Endodermal cell (in vitro differentiated cells): ENCODE data around the gene LMF2. TPM values are rescaled to one million over a fixed set of nuclear protein-coding genes. Genes with fewer than 3 reads are reported as not detected.
"Not testable (repeated sequence)": the region's sequence is repeated elsewhere in the genome, so short reads cannot be mapped to it uniquely, and the experiment has no call there.

ENCODE experiments used
- DNase-seq: peaks from one replicate; pipeline ENCODE4 v3.0.0-alpha.2; 2017
- H3K27ac ChIP-seq: 2 replicates; pipeline ENCODE4 v1.5.1; 2013; ENCODE audit warnings: mild to moderate bottlenecking, low read depth, low read length, moderate library complexity
- H3K27me3 ChIP-seq: 2 replicates; pipeline ENCODE4 v1.6.1; 2013; ENCODE audit warnings: mild to moderate bottlenecking, low read length, moderate library complexity; ENCODE audit not compliant: insufficient read depth, control insufficient read depth, poor library complexity, severe bottlenecking
- H3K36me3 ChIP-seq: 2 replicates; pipeline ENCODE4 v1.7.0; 2013; ENCODE audit warnings: mild to moderate bottlenecking, low read length, moderate library complexity; ENCODE audit not compliant: control insufficient read depth, insufficient read depth
- H3K4me1 ChIP-seq: one replicate; pipeline ENCODE4 v1.7.0; 2013; ENCODE audit warnings: low read length; ENCODE audit not compliant: control insufficient read depth, insufficient read depth
- H3K4me3 ChIP-seq: 2 replicates; pipeline ENCODE4 v1.5.1; 2013; ENCODE audit warnings: mild to moderate bottlenecking, low read length, moderate library complexity
- H3K9ac ChIP-seq: 2 replicates; pipeline ENCODE4 v1.6.1; 2013; ENCODE audit warnings: mild to moderate bottlenecking, low read length, moderate library complexity; ENCODE audit not compliant: poor library complexity, severe bottlenecking; ENCODE audit errors: extremely low read depth
- H3K9me3 ChIP-seq: 2 replicates; pipeline ENCODE4 v1.6.1; 2013; ENCODE audit warnings: mild to moderate bottlenecking, low read length, moderate library complexity; ENCODE audit not compliant: control insufficient read depth
- H3K27ac Mint-ChIP-seq: 2 replicates; pipeline ENCODE4 v1.8.0; 2020; ENCODE audit warnings: mixed read lengths
- H3K27me3 Mint-ChIP-seq: 2 replicates; pipeline ENCODE4 v1.8.0; 2021; ENCODE audit warnings: mild to moderate bottlenecking, mixed read lengths; ENCODE audit not compliant: insufficient read depth
- H3K36me3 Mint-ChIP-seq: 2 replicates; pipeline ENCODE4 v1.8.0; 2020; ENCODE audit warnings: low read depth, mixed read lengths
- H3K4me1 Mint-ChIP-seq: 2 replicates; pipeline ENCODE4 v1.8.0; 2020; ENCODE audit warnings: mixed read lengths
- H3K4me3 Mint-ChIP-seq: 2 replicates; pipeline ENCODE4 v1.8.0; 2020; ENCODE audit warnings: mild to moderate bottlenecking, moderate library complexity, mixed read lengths
- H3K9me3 Mint-ChIP-seq: 2 replicates; pipeline ENCODE4 v1.8.0; 2020; ENCODE audit warnings: mild to moderate bottlenecking, mixed read lengths
- CTCF ChIP-seq: fragments of 200-600 bp; sonication (generic); conservative IDR thresholded peaks from 2 replicates; pipeline ENCODE4 v1.5.0; 2021; ENCODE audit warnings: antibody characterized with exemption, mild to moderate bottlenecking
- WGBS, 2 experiments: methylation state at CpG; one replicate each; pipeline versions ENCODE4 v1.1.5 to v1.1.7; 2013; ENCODE audit warnings: missing lambda C conversion rate in 2 of 2, mixed read lengths in 1 of 2; ENCODE audit not compliant: insufficient coverage in 1 of 2, insufficient read length in 1 of 2; 5-methylcytosine and 5-hydroxymethylcytosine counted together
- total RNA-seq, 2 donors: library from RNA; stranded (reverse); fragmentation: NEBNext Ultra II Directional in 1 of 2; extraction: Animal tissue kit (Norgen Biotek cat#: 25700) in 1 of 2; gene quantifications; 2 replicates in 1 of 2; 3 replicates in 1 of 2; pipeline ENCODE4 v1.2.1, GENCODE V29; 2021

Gene LMF2
- total RNA-seq, 2 donors from 2014 or later: 58.8 to 65.2 TPM

GRCh38 chr22:50521710-50522109, 14.2 kb upstream of the LMF2 start:
- Mint-ChIP-seq H3K36me3 (peaks cover 22% of the 10 kb centered on the region), H3K27me3 (peaks cover under 1% of the 10 kb centered on the region), H3K4me1 (peaks cover 6% of the 10 kb centered on the region), H3K27ac (no peak overlapping the region), H3K9me3 (no peaks in the 10 kb centered on the region), H3K4me3 (no peak overlapping the region)
- Histone ChIP-seq H3K9me3 (no peaks in the 10 kb centered on the region), H3K4me3 (no peak overlapping the region), H3K27ac (no peak overlapping the region), H3K4me1 (no peaks in the 10 kb centered on the region), H3K36me3 (peaks cover 26% of the 10 kb centered on the region), H3K9ac (no peak overlapping the region), H3K27me3 (no peaks in the 10 kb centered on the region)
- WGBS, 2 experiments: 92 to 94% methylated on average over 9 to 10 of the region's 10 CpGs
- no peak for DNase-seq
- TF ChIP-seq CTCF: no peak

GRCh38 chr22:50520826-50521453, 13.4 kb upstream of the LMF2 start:
- H3K4me3 Mint-ChIP-seq: no peak overlapping the region
- no peak overlapping the region for H3K4me3 ChIP-seq
- no peaks in the 10 kb centered on the region for H3K9me3 ChIP-seq
- no peaks in the 10 kb centered on the region for H3K4me1 ChIP-seq
- H3K4me1 Mint-ChIP-seq: peaks cover 6% of the 10 kb centered on the region
- H3K27me3 ChIP-seq: no peaks in the 10 kb centered on the region
- no peaks in the 10 kb centered on the region for H3K9me3 Mint-ChIP-seq
- H3K27ac ChIP-seq: no peak overlapping the region
- H3K36me3 Mint-ChIP-seq: peaks cover 27% of the 10 kb centered on the region
- H3K27me3 Mint-ChIP-seq: no peaks in the 10 kb centered on the region
- no peak overlapping the region for H3K27ac Mint-ChIP-seq
- WGBS, 2 experiments: 93 to 95% methylated on average over 11 to 13 of the region's 13 CpGs
- no peak overlapping the region for H3K9ac ChIP-seq
- no peak for DNase-seq
- H3K36me3 ChIP-seq: peaks cover 32% of the 10 kb centered on the region
- no peak for TF ChIP-seq CTCF

GRCh38 chr22:50520184-50520583, 12.7 kb upstream of the LMF2 start:
- peaks cover 32% of the 10 kb centered on the region for H3K36me3 ChIP-seq
- peaks cover 31% of the 10 kb centered on the region for H3K36me3 Mint-ChIP-seq
- not testable (repeated sequence) for H3K27ac ChIP-seq, H3K4me3 ChIP-seq, H3K9ac ChIP-seq, H3K9me3 Mint-ChIP-seq, H3K4me1 Mint-ChIP-seq, H3K27me3 ChIP-seq, H3K27me3 Mint-ChIP-seq, H3K4me3 Mint-ChIP-seq, H3K4me1 ChIP-seq, DNase-seq, H3K27ac Mint-ChIP-seq, H3K9me3 ChIP-seq
- WGBS, 2 experiments: 96 to 97% methylated on average over 6 to 8 of the region's 8 CpGs

- Histone ChIP-seq H3K36me3 (peaks cover 32% of the 10 kb centered on the region), H3K4me1 (no peaks in the 10 kb centered on the region), H3K27me3 (no peaks in the 10 kb centered on the region), H3K27ac (no peak overlapping the region), H3K4me3 (no peak overlapping the region), H3K9ac (no peak overlapping the region), H3K9me3 (no peaks in the 10 kb centered on the region)
- Mint-ChIP-seq H3K27me3 (no peaks in the 10 kb centered on the region), H3K9me3 (no peaks in the 10 kb centered on the region), H3K27ac (no peak overlapping the region), H3K4me3 (no peak overlapping the region), H3K36me3 (peaks cover 38% of the 10 kb centered on the region), H3K4me1 (no peaks in the 10 kb centered on the region)
- 92 to 100% methylated on average over 6 to 8 of the region's 8 CpGs for WGBS, 2 experiments
- TF ChIP-seq CTCF: no peak
- no peak for DNase-seq
These were observed 11.6 kb upstream of the LMF2 start for GRCh38 chr22:50519151-50519550.
